Lung (tissue), 12 donors: ENCODE measurements around the gene SLC6A13. TPM values are rescaled to one million over a fixed set of nuclear protein-coding genes. Genes with fewer than 3 reads are reported as not detected.

Experiments used
- ATAC-seq: fragments of 200-7000 bp; cut with Tn5 transposase; one replicate; pipeline ENCODE4 v1.9.1; 2020; ENCODE audit warnings: moderate number of reproducible peaks; ENCODE audit not compliant: insufficient read depth, low FRiP score
- DNase-seq, 3 donors: peaks; one replicate each; pipeline ENCODE4 v3.0.0-alpha.2; 2013 to 2017
- H3K27ac ChIP-seq, 2 donors: one replicate each; pipeline ENCODE4 v1.5.1; 2013; ENCODE audit warnings: mild to moderate bottlenecking in 2 of 2, moderate library complexity in 2 of 2, control low read depth in 1 of 2, inconsistent platforms in 1 of 2, low read depth in 1 of 2, low read length in 1 of 2
- H3K27me3 ChIP-seq, 3 donors: one replicate each; pipeline ENCODE4 v1.5.1; 2013; ENCODE audit warnings: low read length in 2 of 3; ENCODE audit not compliant: control insufficient read depth in 3 of 3, insufficient read depth in 3 of 3
- H3K36me3 ChIP-seq, 4 donors: one replicate each; pipeline ENCODE4 v1.5.1; 2013; ENCODE audit warnings: low read length in 4 of 4, mild to moderate bottlenecking in 1 of 4, moderate library complexity in 1 of 4; ENCODE audit not compliant: control insufficient read depth in 4 of 4, insufficient read depth in 4 of 4
- H3K4me1 ChIP-seq, 5 donors: one replicate each; pipeline ENCODE4 v1.5.1; 2013; ENCODE audit warnings: low read length in 5 of 5, mild to moderate bottlenecking in 2 of 5, moderate library complexity in 1 of 5; ENCODE audit not compliant: control insufficient read depth in 5 of 5, insufficient read depth in 5 of 5
- H3K4me3 ChIP-seq: one replicate; pipeline ENCODE4 v1.5.1; 2013; ENCODE audit warnings: mild to moderate bottlenecking, control low read depth, moderate library complexity
- H3K9ac ChIP-seq, 2 donors: one replicate each; pipeline ENCODE4 v1.5.1; 2013; ENCODE audit warnings: low read length in 2 of 2, control low read depth in 1 of 2; ENCODE audit not compliant: insufficient read depth in 1 of 2
- H3K9me3 ChIP-seq, 4 donors: one replicate each; pipeline ENCODE4 v1.5.1; 2013; ENCODE audit warnings: low read length in 3 of 4, mild to moderate bottlenecking in 1 of 4, moderate library complexity in 1 of 4; ENCODE audit not compliant: control insufficient read depth in 4 of 4, insufficient read depth in 3 of 4
- CTCF ChIP-seq: IDR thresholded peaks from 2 replicates; pipeline ENCODE4 v1.5.1; 2012; ENCODE audit warnings: mild to moderate bottlenecking; ENCODE audit errors: control extremely low read depth, extremely low read depth
- WGBS, 2 donors: extraction: QIAGEN DNeasy Blood & Tissue Kit; methylation state at CpG; one replicate each; pipeline ENCODE4 v1.1.7; 2013; 5-methylcytosine and 5-hydroxymethylcytosine counted together
- polyA plus RNA-seq, 2 donors: library from polyadenylated mRNA; stranded (reverse); fragments of 200-250 nt; gene quantifications; one replicate each; pipeline ENCODE4 v1.2.1, GENCODE V29; 2013
- total RNA-seq, 2 donors: library from RNA; depleted of rRNA in 1 of 2; stranded (reverse); fragments of >200 nt in 1 of 2; gene quantifications; one replicate each; pipeline ENCODE4 v1.2.1, GENCODE V29; 2014 to 2021
- donor health status: control.
- donor health status: control.
- donor health status: Bipolar disorder and iron deficiency.
- donor health status: healthy.
- donor health status: DM: yes; HTN: yes; CAD: no.

SLC6A13 gene
- total and polyA plus RNA-seq, 4 donors = 0.46 to 2.4 (median 1.0) TPM

DNA sequence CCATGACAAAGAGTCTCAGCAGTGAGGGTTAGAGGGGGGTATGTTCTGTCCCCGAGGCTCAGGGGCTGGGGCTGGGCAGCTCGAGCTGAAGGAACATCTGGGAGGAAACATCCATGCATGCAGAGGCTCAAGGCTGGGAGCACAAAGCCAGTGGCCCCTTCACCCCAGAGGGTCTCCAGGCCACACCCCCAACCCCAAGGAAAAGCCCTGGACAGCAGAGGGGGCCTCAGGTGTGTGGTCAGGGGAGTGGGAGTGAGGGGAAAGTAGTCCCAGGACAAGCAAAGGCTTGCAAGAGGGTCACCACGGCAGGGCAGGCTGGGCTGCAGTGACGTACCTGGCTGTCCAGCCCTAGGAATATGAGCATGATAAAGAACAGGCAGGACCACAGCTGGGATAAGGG lies 66.2 kb downstream of the SLC6A13 start:
- Histone ChIP-seq H3K27ac (no peak overlapping the region), H3K4me1 (peaks cover 0 to 19% (median 2%) of the 10 kb centered on the region in 5 donors), H3K27me3 (peaks cover 0 to 3% (median under 1%) of the 10 kb centered on the region in 3 donors), H3K36me3 (no peaks in the 10 kb centered on the region), H3K9ac (no peak overlapping the region), H3K9me3 (no peaks in the 10 kb centered on the region), H3K4me3 (no peak overlapping the region)
- DNase-seq = no peak
- no peak for TF ChIP-seq CTCF
- no peak for ATAC-seq
- WGBS, 2 donors = 73 to 76% methylated on average over 4 of the region's 4 CpGs

DNA sequence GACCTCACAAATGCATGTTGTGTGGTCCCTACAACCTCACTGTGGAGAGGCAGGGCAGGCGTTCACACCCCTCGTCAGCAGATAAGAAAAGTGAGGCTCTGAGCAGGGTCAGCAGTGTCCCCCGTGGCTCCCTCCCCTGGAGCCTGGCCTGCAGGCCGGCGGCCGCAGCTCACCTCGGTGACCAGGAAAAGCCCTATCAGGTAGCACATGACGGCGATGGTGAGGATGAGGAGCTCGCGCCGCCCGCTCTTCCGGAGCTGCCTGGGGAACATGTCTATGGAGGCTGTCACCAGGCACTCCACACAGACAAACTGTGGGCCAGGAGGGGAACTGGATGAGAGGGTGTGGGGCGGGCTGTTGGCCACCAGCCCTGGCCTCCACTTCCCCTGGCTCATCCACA lies 66.7 kb downstream of the SLC6A13 start:
- no peak for TF ChIP-seq CTCF
- no peak overlapping the region for H3K27ac ChIP-seq
- no peaks in the 10 kb centered on the region for H3K9me3 ChIP-seq
- peaks cover 0 to 19% (median 2%) of the 10 kb centered on the region in 5 donors for H3K4me1 ChIP-seq
- ATAC-seq (no peak), DNase-seq (no peak)
- H3K36me3 ChIP-seq = no peaks in the 10 kb centered on the region
- H3K9ac ChIP-seq = no peak overlapping the region
- 84 to 88% methylated on average over 15 of the region's 15 CpGs for WGBS, 2 donors
- H3K27me3 ChIP-seq = peaks cover 0 to 3% (median 0%) of the 10 kb centered on the region in 3 donors
- H3K4me3 ChIP-seq = no peak overlapping the region

GRCh38 chr12:195156-195555 lies 67.5 kb downstream of the SLC6A13 start:
- H3K9ac ChIP-seq = no peak overlapping the region
- H3K4me1 ChIP-seq = peaks cover 0 to 19% (median 2%) of the 10 kb centered on the region in 5 donors
- DNase-seq (peak; percentile 62 to 76 (median 69)), ATAC-seq (no peak)
- H3K27me3 ChIP-seq = peaks cover 0 to 3% (median 0%) of the 10 kb centered on the region in 3 donors
- WGBS, 2 donors = 69 to 74% methylated on average over 5 of the region's 5 CpGs
- H3K9me3 ChIP-seq = no peaks in the 10 kb centered on the region
- no peaks in the 10 kb centered on the region for H3K36me3 ChIP-seq
- H3K4me3 ChIP-seq = no peak overlapping the region
- no peak overlapping the region for H3K27ac ChIP-seq
- TF ChIP-seq CTCF = no peak

GRCh38 chr12:194276-194675 lies 68.4 kb downstream of the SLC6A13 start:
- Histone ChIP-seq H3K36me3 (no peaks in the 10 kb centered on the region), H3K9ac (no peak overlapping the region), H3K9me3 (no peaks in the 10 kb centered on the region), H3K27ac (no peak overlapping the region), H3K27me3 (peaks cover 0 to 3% (median 0%) of the 10 kb centered on the region in 3 donors), H3K4me1 (peaks cover 0 to 19% (median 2%) of the 10 kb centered on the region in 5 donors), H3K4me3 (no peak overlapping the region)
- ATAC-seq (no peak), DNase-seq (no peak)
- 83 to 89% methylated on average over 7 of the region's 7 CpGs for WGBS, 2 donors
- no peak for TF ChIP-seq CTCF
